ENCODE results near the gene C2CD2L. TPM values are rescaled to one million over a fixed set of nuclear protein-coding genes. Genes with fewer than 3 reads are reported as not detected.

C2CD2L gene
- total and polyA plus RNA-seq, 2 of the 13 experiments (the other 11 are each of a cell fraction or from before 2014, with no cell fraction given): 3.7 to 5.5 TPM

GRCh38 chr11:119101759-119102423, 5.3 kb upstream of the C2CD2L start, which contains the start of gene DPAGT1 (continued):
- TF ChIP-seq ZNF276 (CRISPR knock-in tag; IDR thresholded peaks at IDR 0.05; ENCODE audit: low read depth) (peak; percentile 43; the same call in 1 of the 2 replicates), ZNF17 (CRISPR knock-in tag; IDR thresholded peaks at IDR 0.05) (no peak), ZNF343 (CRISPR knock-in tag; IDR thresholded peaks at IDR 0.05) (no peak), PITX1 (CRISPR knock-in tag; IDR thresholded peaks at IDR 0.05) (no peak; the same call in 1 of the 2 replicates), KMT2A (CRISPR knock-in tag; IDR thresholded peaks at IDR 0.05) (peak; percentile 34), DMAP1 (CRISPR knock-in tag; IDR thresholded peaks at IDR 0.05) (peak; percentile 98), ZNF687 (CRISPR knock-in tag; IDR thresholded peaks at IDR 0.05) (peak; percentile 6), U2AF1 (optimal IDR thresholded peaks at IDR 0.05; ENCODE audit: low read depth, low read length) (no peak), SOX13 (IDR thresholded peaks at IDR 0.05) (no peak), SOX13 (CRISPR knock-in tag; conservative IDR thresholded peaks at IDR 0.05 in 1 of 2, IDR thresholded peaks at IDR 0.05 in 1 of 2) (no peak), CREB1 (IDR thresholded peaks at IDR 0.05) (peak; percentile 80), CREB1 (CRISPR knock-in tag; IDR thresholded peaks at IDR 0.05) (peak; percentile 94), RELA (CRISPR knock-in tag; IDR thresholded peaks at IDR 0.05) (no peak), ZSCAN31 (CRISPR knock-in tag; IDR thresholded peaks at IDR 0.05; ENCODE audit: low read depth) (peak; percentile 30; the same call in 1 of the 2 replicates)
- TF ChIP-seq, protein P1, sequence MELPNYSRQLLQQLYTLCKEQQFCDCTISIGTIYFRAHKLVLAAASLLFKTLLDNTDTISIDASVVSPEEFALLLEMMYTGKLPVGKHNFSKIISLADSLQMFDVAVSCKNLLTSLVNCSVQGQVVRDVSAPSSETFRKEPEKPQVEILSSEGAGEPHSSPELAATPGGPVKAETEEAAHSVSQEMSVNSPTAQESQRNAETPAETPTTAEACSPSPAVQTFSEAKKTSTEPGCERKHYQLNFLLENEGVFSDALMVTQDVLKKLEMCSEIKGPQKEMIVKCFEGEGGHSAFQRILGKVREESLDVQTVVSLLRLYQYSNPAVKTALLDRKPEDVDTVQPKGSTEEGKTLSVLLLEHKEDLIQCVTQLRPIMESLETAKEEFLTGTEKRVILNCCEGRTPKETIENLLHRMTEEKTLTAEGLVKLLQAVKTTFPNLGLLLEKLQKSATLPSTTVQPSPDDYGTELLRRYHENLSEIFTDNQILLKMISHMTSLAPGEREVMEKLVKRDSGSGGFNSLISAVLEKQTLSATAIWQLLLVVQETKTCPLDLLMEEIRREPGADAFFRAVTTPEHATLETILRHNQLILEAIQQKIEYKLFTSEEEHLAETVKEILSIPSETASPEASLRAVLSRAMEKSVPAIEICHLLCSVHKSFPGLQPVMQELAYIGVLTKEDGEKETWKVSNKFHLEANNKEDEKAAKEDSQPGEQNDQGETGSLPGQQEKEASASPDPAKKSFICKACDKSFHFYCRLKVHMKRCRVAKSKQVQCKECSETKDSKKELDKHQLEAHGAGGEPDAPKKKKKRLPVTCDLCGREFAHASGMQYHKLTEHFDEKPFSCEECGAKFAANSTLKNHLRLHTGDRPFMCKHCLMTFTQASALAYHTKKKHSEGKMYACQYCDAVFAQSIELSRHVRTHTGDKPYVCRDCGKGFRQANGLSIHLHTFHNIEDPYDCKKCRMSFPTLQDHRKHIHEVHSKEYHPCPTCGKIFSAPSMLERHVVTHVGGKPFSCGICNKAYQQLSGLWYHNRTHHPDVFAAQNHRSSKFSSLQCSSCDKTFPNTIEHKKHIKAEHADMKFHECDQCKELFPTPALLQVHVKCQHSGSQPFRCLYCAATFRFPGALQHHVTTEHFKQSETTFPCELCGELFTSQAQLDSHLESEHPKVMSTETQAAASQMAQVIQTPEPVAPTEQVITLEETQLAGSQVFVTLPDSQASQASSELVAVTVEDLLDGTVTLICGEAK (IDR thresholded peaks at IDR 0.05): peak; percentile 48
- TF ChIP-seq, protein P1 (CRISPR knock-in tag; IDR thresholded peaks at IDR 0.05): no peak

Data from HepG2 (cell line).